Inflammatory macrophage (primary cell): ENCODE data around the gene FAM228A.
"Not testable (repeated sequence)": the region's sequence is repeated elsewhere in the genome, so short reads cannot be mapped to it uniquely, and the experiment has no call there.

Experiments
- DNase-seq, 2 donors: peaks; one replicate each; pipeline ENCODE4 v3.0.0-alpha.2; 2020 to 2022
- total RNA-seq, 18 experiments: gene quantifications; one replicate each; lab custom pipeline; 2026; ENCODE audit warnings: mixed read lengths in 6 of 18, inconsistent platforms in 2 of 18; lab: John Stamatoyannopoulos, UW

Gene FAM228A
- 0 to 0.16 (median 0.04) reads per million in 18 experiments for total RNA-seq

- no peak for DNase-seq
These were observed at the start of gene FAM228A for GRCh38 chr2:24174851-24175277. Gene FAM228A, plus strand, starts transcription at chr2:24175053. Its CDS starts 428 bp downstream, at chr2:24175481.

GRCh38 chr2:24125956-24126355 is 48.9 kb upstream of the FAM228A start:
- no peak for DNase-seq

- no peak for DNase-seq
These were observed 42.3 kb upstream of the FAM228A start for GRCh38 chr2:24132543-24132942.

GRCh38 chr2:24140305-24140704 is 34.5 kb upstream of the FAM228A start:
- DNase-seq = not testable (repeated sequence)

GRCh38 chr2:24147364-24147763 is 27.5 kb upstream of the FAM228A start:
- no peak for DNase-seq

GRCh38 chr2:24152413-24153197 is 22.2 kb upstream of the FAM228A start:
- no peak for DNase-seq

- DNase-seq = no peak
These were observed 21.4 kb upstream of the FAM228A start for GRCh38 chr2:24153478-24153877.

- no peak for DNase-seq
These were observed 16.7 kb upstream of the FAM228A start for GRCh38 chr2:24158131-24158530.

- DNase-seq = no peak
These were observed 15.1 kb upstream of the FAM228A start for GRCh38 chr2:24159708-24160107.

- DNase-seq = no peak
These were observed 14.1 kb upstream of the FAM228A start for GRCh38 chr2:24160761-24161160.

GRCh38 chr2:24162494-24162893 is 12.4 kb upstream of the FAM228A start:
- no peak for DNase-seq

- DNase-seq = no peak
These were observed 11.7 kb upstream of the FAM228A start for GRCh38 chr2:24163186-24163585.

- DNase-seq = peak; percentile 61
These were observed 11.3 kb upstream of the FAM228A start for GRCh38 chr2:24163601-24164000.

GRCh38 chr2:24164416-24164973 is 10.4 kb upstream of the FAM228A start:
- DNase-seq = peak; percentile 84 to 90

- DNase-seq = no peak
These were observed 5.8 kb upstream of the FAM228A start for GRCh38 chr2:24169023-24169422.

- no peak for DNase-seq
These were observed 856 bp downstream of the FAM228A start for GRCh38 chr2:24175631-24176187.

- no peak for DNase-seq
These were observed 1.5 kb downstream of the FAM228A start for GRCh38 chr2:24176326-24176725.

GRCh38 chr2:24179683-24180082 is 4.8 kb downstream of the FAM228A start:
- no peak for DNase-seq

GRCh38 chr2:24181849-24182248 is 7.0 kb downstream of the FAM228A start:
- no peak for DNase-seq

GRCh38 chr2:24182507-24182906 is 7.7 kb downstream of the FAM228A start:
- DNase-seq = no peak

- no peak for DNase-seq
These were observed 8.7 kb downstream of the FAM228A start for GRCh38 chr2:24183366-24184069.

- DNase-seq = no peak
These were observed 14.7 kb downstream of the FAM228A start for GRCh38 chr2:24189551-24189950.

- no peak for DNase-seq
These were observed 15.7 kb downstream of the FAM228A start for GRCh38 chr2:24190503-24190902.
